ENCODE measurements around the gene CXCL8.

The CXCL8 gene

GRCh38 chr4:73753215-73753614 is 12.8 kb downstream of the CXCL8 start:
- H3K4me3 ChIP-seq: no peak overlapping the region
- no peak for TF ChIP-seq CTCF (IDR thresholded peaks at IDR 0.05)
- H3K27ac ChIP-seq: no peak overlapping the region
- DNase-seq (ENCODE audit: low spot score): no peak

- Histone ChIP-seq H3K4me3 (no peak overlapping the region), H3K27ac (no peak overlapping the region)
- DNase-seq (ENCODE audit: low spot score): no peak
- TF ChIP-seq CTCF (IDR thresholded peaks at IDR 0.05): no peak
These were observed 14.6 kb downstream of the CXCL8 start for GRCh38 chr4:73754934-73755333.

DNA sequence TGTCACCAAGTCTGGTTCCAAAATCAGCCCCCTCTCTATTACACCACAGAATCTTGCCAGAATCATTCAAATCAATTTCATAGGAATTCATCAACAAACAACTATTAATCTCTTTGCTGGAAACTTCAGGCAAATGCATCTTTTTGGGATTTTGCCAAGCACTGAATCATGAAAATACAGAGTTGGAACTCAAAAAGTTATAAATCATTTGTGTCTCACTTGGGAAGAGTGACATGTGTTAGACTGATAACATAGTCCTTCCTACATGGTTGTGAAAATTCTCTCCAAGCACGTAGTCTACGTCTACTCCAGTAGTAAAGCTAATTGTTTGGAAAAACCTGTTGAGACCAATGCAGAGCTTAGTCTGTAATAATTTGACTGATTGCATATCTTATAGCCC is 19.0 kb downstream of the CXCL8 start:
- DNase-seq (ENCODE audit: low spot score): no peak
- no peak for TF ChIP-seq CTCF (IDR thresholded peaks at IDR 0.05)
- Histone ChIP-seq H3K27ac (no peak overlapping the region), H3K4me3 (no peak overlapping the region)

GRCh38 chr4:73761856-73762255 is 21.5 kb downstream of the CXCL8 start:
- TF ChIP-seq CTCF (IDR thresholded peaks at IDR 0.05): no peak
- Histone ChIP-seq H3K4me3 (no peak overlapping the region), H3K27ac (no peak overlapping the region)
- DNase-seq (ENCODE audit: low spot score): no peak

- no peak for DNase-seq (ENCODE audit: low spot score)
- Histone ChIP-seq H3K27ac (no peak overlapping the region), H3K4me3 (no peak overlapping the region)
- no peak for TF ChIP-seq CTCF (IDR thresholded peaks at IDR 0.05)
These were observed 22.0 kb downstream of the CXCL8 start for GRCh38 chr4:73762409-73762808.

- DNase-seq (ENCODE audit: low spot score): no peak
- no peak for TF ChIP-seq CTCF (IDR thresholded peaks at IDR 0.05)
- no peak overlapping the region for H3K4me3 ChIP-seq
- no peak overlapping the region for H3K27ac ChIP-seq
These were observed 23.5 kb downstream of the CXCL8 start for GRCh38 chr4:73763877-73764276.

DNA sequence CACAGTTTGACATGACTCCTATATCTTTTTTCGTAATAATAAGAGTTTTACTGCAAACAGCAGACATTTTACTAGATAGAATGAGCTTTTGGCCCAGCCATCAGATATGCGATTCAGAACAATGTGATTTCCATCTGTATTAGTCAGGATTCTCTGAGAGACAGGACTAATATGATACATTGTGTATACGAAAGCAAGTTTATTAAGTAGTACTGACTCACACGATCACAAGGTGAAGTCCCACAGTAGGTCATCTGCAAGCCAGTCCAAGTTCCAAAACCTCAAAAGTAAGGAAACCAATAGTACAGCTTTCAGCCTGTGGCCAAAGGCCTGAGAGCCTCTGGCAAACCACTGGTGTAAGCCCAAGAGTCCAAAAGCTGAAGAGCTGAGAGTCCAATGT is 24.1 kb downstream of the CXCL8 start:
- H3K27ac ChIP-seq: no peak overlapping the region
- TF ChIP-seq CTCF (IDR thresholded peaks at IDR 0.05): no peak
- DNase-seq (ENCODE audit: low spot score): no peak
- no peak overlapping the region for H3K4me3 ChIP-seq
